ENCODE results near the gene CAMK2G.
A peak's percentile ranks its signal among the peaks of the same experiment; 100 is the strongest.
"Not testable (repeated sequence)": the region's sequence is repeated elsewhere in the genome, so short reads cannot be mapped to it uniquely, and the experiment has no call there.

Gene CAMK2G

DNA sequence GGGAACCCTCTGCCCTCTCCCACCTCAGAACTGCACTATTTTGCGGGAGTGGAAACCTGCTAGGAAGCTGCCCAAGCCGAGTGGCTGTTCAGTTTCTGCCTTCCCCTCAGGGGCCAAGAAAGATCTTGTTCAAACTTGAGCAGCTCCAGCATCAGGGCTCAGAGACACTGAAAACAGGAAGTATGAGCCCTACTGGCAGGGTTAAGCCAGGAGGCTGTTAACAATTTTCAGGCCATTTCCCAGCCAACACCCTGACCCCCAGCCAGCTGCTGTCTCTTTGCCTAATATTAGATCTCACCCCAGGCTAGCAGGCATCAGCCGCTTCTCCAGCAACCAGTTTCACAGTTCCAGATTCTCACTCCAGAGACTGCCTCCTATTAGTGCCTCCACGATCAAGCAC is 45.7 kb upstream of the CAMK2G start:
- Histone ChIP-seq H3K9me3 (ENCODE audit: control insufficient read depth, insufficient read depth, low read length) (no peaks in the 10 kb centered on the region), H3K4me3 (ENCODE audit: low read length) (peak overlapping the region; percentile 42), H3K79me2 (ENCODE audit: control insufficient read depth, low read length) (no peaks in the 10 kb centered on the region), H3K4me1 (ENCODE audit: control insufficient read depth, low read length) (peaks cover 12% of the 10 kb centered on the region), H3K36me3 (ENCODE audit: control insufficient read depth, low read length) (no peaks in the 10 kb centered on the region; the same call in 1 of the 2 replicates), H3K9me2 (replicated peaks; ENCODE audit: control insufficient read depth, low read length) (no peaks in the 10 kb centered on the region), H3K27me3 (ENCODE audit: control insufficient read depth, low read length) (no peaks in the 10 kb centered on the region), H3F3A (ENCODE audit: control insufficient read depth, insufficient read depth) (no peaks in the 10 kb centered on the region), H3K27ac (ENCODE audit: low read depth, low read length) (no peak overlapping the region), H3K4me2 (ENCODE audit: low read length) (peak overlapping the region; percentile 55), H4K20me1 (ENCODE audit: control insufficient read depth, insufficient read depth, low read depth, low read length) (no peaks in the 10 kb centered on the region)
- TF ChIP-seq, protein P1, sequence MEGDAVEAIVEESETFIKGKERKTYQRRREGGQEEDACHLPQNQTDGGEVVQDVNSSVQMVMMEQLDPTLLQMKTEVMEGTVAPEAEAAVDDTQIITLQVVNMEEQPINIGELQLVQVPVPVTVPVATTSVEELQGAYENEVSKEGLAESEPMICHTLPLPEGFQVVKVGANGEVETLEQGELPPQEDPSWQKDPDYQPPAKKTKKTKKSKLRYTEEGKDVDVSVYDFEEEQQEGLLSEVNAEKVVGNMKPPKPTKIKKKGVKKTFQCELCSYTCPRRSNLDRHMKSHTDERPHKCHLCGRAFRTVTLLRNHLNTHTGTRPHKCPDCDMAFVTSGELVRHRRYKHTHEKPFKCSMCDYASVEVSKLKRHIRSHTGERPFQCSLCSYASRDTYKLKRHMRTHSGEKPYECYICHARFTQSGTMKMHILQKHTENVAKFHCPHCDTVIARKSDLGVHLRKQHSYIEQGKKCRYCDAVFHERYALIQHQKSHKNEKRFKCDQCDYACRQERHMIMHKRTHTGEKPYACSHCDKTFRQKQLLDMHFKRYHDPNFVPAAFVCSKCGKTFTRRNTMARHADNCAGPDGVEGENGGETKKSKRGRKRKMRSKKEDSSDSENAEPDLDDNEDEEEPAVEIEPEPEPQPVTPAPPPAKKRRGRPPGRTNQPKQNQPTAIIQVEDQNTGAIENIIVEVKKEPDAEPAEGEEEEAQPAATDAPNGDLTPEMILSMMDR (IDR thresholded peaks at IDR 0.05; ENCODE audit: low read depth, low read length, poor library complexity, severe bottlenecking): no peak
- no peak for TF ChIP-seq EZH2phosphoT487 (IDR thresholded peaks at IDR 0.05; ENCODE audit: borderline replicate concordance, low read length)

DNA sequence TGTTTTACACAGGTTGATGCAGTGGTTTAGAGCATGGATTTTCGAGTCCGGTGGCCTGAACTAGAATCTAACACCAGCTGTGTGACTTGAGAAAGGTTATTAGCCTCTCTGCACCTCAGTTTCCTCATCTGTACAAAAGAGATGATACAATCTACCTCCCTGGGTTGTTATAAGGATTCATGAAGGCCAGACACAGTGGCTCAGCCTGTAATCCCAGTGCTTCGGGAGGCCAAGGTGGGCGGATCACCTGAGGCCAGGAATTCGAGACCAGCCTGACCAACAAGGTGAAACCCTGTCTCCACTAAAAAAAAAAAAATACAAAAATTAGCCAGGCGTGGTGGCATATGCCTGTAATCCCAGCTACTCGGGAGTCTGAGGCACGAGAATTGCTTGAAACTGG is 45.1 kb upstream of the CAMK2G start:
- not testable (repeated sequence) for H3K4me3 ChIP-seq (ENCODE audit: low read length); H3K27ac ChIP-seq (ENCODE audit: low read depth, low read length)

DNA sequence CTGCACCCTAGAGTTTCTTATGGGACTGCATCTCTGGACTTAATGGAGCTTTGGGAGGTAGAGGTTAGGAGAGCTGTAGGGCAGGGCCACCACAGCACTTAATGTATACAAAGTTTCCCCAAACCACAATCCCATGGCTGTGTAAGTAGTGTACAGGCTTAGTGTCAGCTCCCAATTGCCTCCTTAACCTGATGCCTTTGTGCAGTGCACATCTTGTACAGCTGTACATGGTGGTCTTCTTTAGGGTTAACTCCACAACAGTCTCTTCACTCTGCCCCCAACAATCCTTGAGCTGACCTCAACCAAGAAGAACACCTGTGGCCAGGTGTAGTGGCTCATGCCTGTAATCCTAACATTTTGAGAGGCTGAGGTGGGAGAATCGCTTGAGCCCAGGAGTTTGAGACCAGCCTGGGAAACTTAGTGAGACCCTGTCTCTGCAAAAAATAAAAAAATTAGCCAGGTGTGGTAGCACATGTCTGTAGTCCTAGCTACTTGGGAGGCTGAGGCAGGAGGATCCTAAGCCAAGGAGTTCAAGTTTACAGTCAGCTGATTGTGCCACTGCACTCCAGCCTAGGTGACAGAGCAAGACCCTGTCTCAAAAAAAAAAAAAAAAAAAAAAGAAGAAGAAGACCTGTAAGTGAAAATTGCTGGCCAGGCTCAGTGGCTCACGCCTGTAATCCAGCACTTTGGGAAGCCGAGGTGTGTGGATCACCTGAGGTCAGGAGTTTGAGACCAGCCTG is 43.4 kb upstream of the CAMK2G start:
- Histone ChIP-seq H3K36me3 (ENCODE audit: control insufficient read depth, low read length) (no peaks in the 10 kb centered on the region; the same call in 1 of the 2 replicates), H3K4me1 (ENCODE audit: control insufficient read depth, low read length) (peaks cover 11% of the 10 kb centered on the region), H3K4me3 (ENCODE audit: low read length) (no peak overlapping the region), H3K27me3 (ENCODE audit: control insufficient read depth, low read length) (no peaks in the 10 kb centered on the region), H3K79me2 (ENCODE audit: control insufficient read depth, low read length) (no peaks in the 10 kb centered on the region), H3K4me2 (ENCODE audit: low read length) (no peak overlapping the region), H4K20me1 (ENCODE audit: control insufficient read depth, insufficient read depth, low read depth, low read length) (no peaks in the 10 kb centered on the region), H3K27ac (ENCODE audit: low read depth, low read length) (no peak overlapping the region), H3K9me2 (replicated peaks; ENCODE audit: control insufficient read depth, low read length) (no peaks in the 10 kb centered on the region), H3F3A (ENCODE audit: control insufficient read depth, insufficient read depth) (no peaks in the 10 kb centered on the region), H3K9me3 (ENCODE audit: control insufficient read depth, insufficient read depth, low read length) (no peaks in the 10 kb centered on the region)
- no peak for TF ChIP-seq EZH2phosphoT487 (IDR thresholded peaks at IDR 0.05; ENCODE audit: borderline replicate concordance, low read length)
- TF ChIP-seq, protein P1 (IDR thresholded peaks at IDR 0.05; ENCODE audit: low read depth, low read length, poor library complexity, severe bottlenecking): no peak

More for the DNA sequence above, 45.1 kb upstream of the CAMK2G start:
- H4K20me1 ChIP-seq (ENCODE audit: control insufficient read depth, insufficient read depth, low read depth, low read length); H3K9me2 ChIP-seq (replicated peaks; ENCODE audit: control insufficient read depth, low read length); H3K79me2 ChIP-seq (ENCODE audit: control insufficient read depth, low read length); H3K9me3 ChIP-seq (ENCODE audit: control insufficient read depth, insufficient read depth, low read length); H3F3A ChIP-seq (ENCODE audit: control insufficient read depth, insufficient read depth); H3K27me3 ChIP-seq (ENCODE audit: control insufficient read depth, low read length); H3K36me3 ChIP-seq (ENCODE audit: control insufficient read depth, low read length): not testable (repeated sequence)
- Histone ChIP-seq H3K4me1 (ENCODE audit: control insufficient read depth, low read length) (peaks cover 11% of the 10 kb centered on the region), H3K4me2 (ENCODE audit: low read length) (peak overlapping the region; percentile 55; the same call in 1 of the 2 replicates)

DNA sequence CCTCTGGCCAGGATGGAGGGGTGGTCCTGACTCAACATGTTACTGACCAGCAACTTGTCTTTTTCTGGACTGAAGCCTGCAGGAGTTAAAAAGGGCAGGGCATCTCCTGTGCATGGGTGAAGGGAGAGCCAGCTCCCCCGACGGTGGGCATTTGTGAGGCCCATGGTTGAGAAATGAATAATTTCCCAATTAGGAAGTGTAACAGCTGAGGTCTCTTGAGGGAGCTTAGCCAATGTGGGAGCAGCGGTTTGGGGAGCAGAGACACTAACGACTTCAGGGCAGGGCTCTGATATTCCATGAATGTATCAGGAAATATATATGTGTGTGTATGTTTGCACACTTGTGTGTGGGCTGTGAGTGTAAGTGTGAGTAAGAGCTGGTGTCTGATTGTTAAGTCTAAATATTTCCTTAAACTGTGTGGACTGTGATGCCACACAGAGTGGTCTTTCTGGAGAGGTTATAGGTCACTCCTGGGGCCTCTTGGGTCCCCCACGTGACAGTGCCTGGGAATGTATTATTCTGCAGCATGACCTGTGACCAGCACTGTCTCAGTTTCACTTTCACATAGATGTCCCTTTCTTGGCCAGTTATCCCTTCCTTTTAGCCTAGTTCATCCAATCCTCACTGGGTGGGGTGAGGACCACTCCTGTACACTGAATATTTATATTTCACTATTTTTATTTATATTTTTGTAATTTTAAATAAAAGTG is 42.6 kb upstream of the CAMK2G start:
- peaks cover 13% of the 10 kb centered on the region for H3K4me1 ChIP-seq (ENCODE audit: control insufficient read depth, low read length)
- no peaks in the 10 kb centered on the region for H3F3A ChIP-seq (ENCODE audit: control insufficient read depth, insufficient read depth)
- no peaks in the 10 kb centered on the region for H4K20me1 ChIP-seq (ENCODE audit: control insufficient read depth, insufficient read depth, low read depth, low read length)
- H3K79me2 ChIP-seq (ENCODE audit: control insufficient read depth, low read length): no peaks in the 10 kb centered on the region
- H3K9me3 ChIP-seq (ENCODE audit: control insufficient read depth, insufficient read depth, low read length): no peaks in the 10 kb centered on the region
- H3K4me3 ChIP-seq (ENCODE audit: low read length): no peak overlapping the region
- H3K9me2 ChIP-seq (replicated peaks; ENCODE audit: control insufficient read depth, low read length): no peaks in the 10 kb centered on the region
- H3K27ac ChIP-seq (ENCODE audit: low read depth, low read length): no peak overlapping the region
- H3K4me2 ChIP-seq (ENCODE audit: low read length): no peak overlapping the region
- H3K36me3 ChIP-seq (ENCODE audit: control insufficient read depth, low read length): no peaks in the 10 kb centered on the region; the same call in 1 of the 2 replicates
- no peaks in the 10 kb centered on the region for H3K27me3 ChIP-seq (ENCODE audit: control insufficient read depth, low read length)
- no peak for TF ChIP-seq EZH2phosphoT487 (IDR thresholded peaks at IDR 0.05; ENCODE audit: borderline replicate concordance, low read length)
- TF ChIP-seq, protein P1 (IDR thresholded peaks at IDR 0.05; ENCODE audit: low read depth, low read length, poor library complexity, severe bottlenecking): no peak

All from DOHH2 (cell line).